Measurements from ENCODE around the gene ST6GALNAC4.

The ST6GALNAC4 gene

DNA sequence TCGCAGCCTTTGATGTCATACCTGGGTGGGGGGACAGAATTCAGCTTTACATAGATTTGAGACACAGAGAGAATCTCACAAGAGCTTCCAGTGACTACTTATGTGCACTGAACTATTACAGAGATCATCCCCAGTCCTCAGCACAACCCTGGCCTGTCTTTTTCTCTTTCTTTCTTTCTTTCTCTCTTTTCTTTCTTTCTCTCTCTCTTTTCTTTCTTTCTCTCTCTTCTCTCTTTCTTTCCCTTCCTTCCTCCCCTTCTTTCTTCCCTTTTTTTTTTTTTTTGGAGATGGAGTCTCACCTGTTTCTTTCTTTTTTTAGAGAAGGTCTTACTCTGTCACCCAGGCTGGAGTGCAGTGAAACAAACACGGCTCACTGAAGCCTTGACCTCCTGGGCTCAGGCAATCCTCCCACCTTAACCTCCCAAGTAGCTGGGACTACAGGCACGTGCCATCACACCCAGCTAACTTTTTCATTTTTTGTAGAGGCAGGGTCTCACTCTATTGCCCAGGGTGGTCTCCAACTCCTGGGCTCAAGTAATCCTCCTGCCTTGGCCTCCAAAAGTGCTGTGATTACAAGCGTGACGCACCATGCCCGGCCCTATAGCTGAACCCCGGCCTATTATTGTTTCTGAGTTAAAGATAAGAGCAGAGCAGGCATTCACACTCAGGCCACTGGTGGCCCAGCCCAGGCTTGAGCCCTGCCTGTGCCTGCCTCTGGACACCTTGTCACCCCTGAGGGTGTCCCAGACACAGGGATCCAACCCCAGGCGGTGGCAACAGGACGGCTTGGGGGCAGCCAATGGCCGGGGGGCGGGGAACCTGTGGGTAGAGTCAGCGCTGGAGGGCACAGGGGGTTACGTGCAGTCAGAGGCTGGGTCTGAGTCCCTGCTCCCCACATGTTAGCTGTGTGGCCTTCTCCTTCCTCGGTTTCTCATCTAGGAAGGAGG lies 9.4 kb upstream of the ST6GALNAC4 start:
- H3K4me3 ChIP-seq (ENCODE audit: severe bottlenecking), result peak overlapping the region; percentile 67
- peaks cover 21% of the 10 kb centered on the region for H3K4me1 ChIP-seq (ENCODE audit: insufficient read depth, poor library complexity, severe bottlenecking)
- TF ChIP-seq CTCF (IDR thresholded peaks at IDR 0.05; ENCODE audit: poor library complexity, severe bottlenecking), result no peak
- ATAC-seq (ENCODE audit: low read depth) (no peak), DNase-seq (ENCODE audit: low spot score) (no peak)
- H3K9me3 ChIP-seq (ENCODE audit: severe bottlenecking), result no peaks in the 10 kb centered on the region
- H3K27ac ChIP-seq (ENCODE audit: poor library complexity, severe bottlenecking), result no peak overlapping the region
- no peaks in the 10 kb centered on the region for H3K27me3 ChIP-seq (ENCODE audit: insufficient read depth, poor library complexity, severe bottlenecking)
- H3K36me3 ChIP-seq (ENCODE audit: low read depth), result no peaks in the 10 kb centered on the region

DNA sequence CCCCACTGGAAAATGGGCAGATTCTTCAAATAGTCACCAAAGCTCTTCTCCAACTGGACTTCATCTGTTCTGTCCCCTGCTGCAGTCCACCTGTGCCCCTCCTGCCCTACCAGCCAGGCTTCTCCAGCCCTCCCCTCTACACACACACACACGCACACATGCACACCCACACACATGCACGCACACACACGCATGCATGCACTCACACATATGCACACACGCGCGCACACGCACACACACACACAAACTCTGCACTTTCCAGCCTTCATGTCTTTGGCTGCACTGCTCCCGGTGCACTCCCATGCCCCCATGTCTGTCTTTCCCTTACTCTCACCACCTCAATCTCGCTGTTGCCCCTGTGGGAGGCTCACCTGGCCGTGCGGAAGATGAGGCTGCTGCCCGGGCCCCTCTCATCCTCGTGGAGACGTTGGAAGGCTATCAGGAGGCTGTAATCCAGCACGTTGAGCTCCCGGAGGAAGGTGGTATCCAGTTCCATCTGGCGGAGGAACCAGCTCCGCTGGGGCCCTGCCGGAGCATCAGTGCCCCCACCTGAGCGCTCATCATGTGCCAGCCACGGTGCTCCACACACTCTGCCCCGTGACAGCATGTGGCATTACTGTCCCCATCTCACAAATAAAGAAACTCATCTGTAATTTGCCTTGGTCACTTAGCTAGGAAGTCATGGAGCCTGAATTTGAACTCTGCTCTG lies 8.0 kb upstream of the ST6GALNAC4 start:
- DNase-seq (ENCODE audit: low spot score) (no peak), ATAC-seq (ENCODE audit: low read depth) (no peak)
- peak overlapping the region; percentile 59 for H3K27ac ChIP-seq (ENCODE audit: poor library complexity, severe bottlenecking)
- no peak overlapping the region for H3K4me3 ChIP-seq (ENCODE audit: severe bottlenecking)
- no peaks in the 10 kb centered on the region for H3K36me3 ChIP-seq (ENCODE audit: low read depth)
- no peak for TF ChIP-seq CTCF (IDR thresholded peaks at IDR 0.05; ENCODE audit: poor library complexity, severe bottlenecking)
- H3K4me1 ChIP-seq (ENCODE audit: insufficient read depth, poor library complexity, severe bottlenecking), result peaks cover 18% of the 10 kb centered on the region
- no peaks in the 10 kb centered on the region for H3K27me3 ChIP-seq (ENCODE audit: insufficient read depth, poor library complexity, severe bottlenecking)
- H3K9me3 ChIP-seq (ENCODE audit: severe bottlenecking), result no peaks in the 10 kb centered on the region

DNA sequence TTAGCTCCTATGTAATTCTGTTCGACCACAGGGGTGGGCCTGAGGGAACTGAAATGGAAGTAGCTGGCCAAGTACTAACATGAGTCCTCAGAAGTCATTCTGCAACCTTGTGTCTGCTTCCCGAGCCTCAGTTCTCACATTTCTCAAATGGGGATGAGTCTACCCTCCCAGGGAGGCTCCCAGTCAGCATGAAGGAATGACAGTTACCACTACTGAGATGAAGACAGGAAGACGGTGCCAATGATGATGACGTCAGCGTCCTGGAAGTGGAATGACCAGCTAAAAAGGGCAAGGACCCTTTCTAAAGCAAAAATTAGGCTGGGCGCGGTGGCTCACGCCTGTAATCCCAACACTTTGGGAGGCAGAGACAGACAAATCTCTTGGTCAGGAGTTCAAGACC lies 6.9 kb upstream of the ST6GALNAC4 start:
- Histone ChIP-seq H3K27ac (ENCODE audit: poor library complexity, severe bottlenecking) (peak overlapping the region; percentile 59), H3K4me3 (ENCODE audit: severe bottlenecking) (no peak overlapping the region), H3K36me3 (ENCODE audit: low read depth) (no peaks in the 10 kb centered on the region), H3K27me3 (ENCODE audit: insufficient read depth, poor library complexity, severe bottlenecking) (no peaks in the 10 kb centered on the region), H3K4me1 (ENCODE audit: insufficient read depth, poor library complexity, severe bottlenecking) (peaks cover 27% of the 10 kb centered on the region), H3K9me3 (ENCODE audit: severe bottlenecking) (no peaks in the 10 kb centered on the region)
- DNase-seq (ENCODE audit: low spot score) (no peak), ATAC-seq (ENCODE audit: low read depth) (peak; percentile 37)
- no peak for TF ChIP-seq CTCF (IDR thresholded peaks at IDR 0.05; ENCODE audit: poor library complexity, severe bottlenecking)

- Histone ChIP-seq H3K4me1 (ENCODE audit: insufficient read depth, poor library complexity, severe bottlenecking) (peaks cover 34% of the 10 kb centered on the region), H3K9me3 (ENCODE audit: severe bottlenecking) (no peaks in the 10 kb centered on the region), H3K27ac (ENCODE audit: poor library complexity, severe bottlenecking) (peak overlapping the region; percentile 59), H3K27me3 (ENCODE audit: insufficient read depth, poor library complexity, severe bottlenecking) (no peaks in the 10 kb centered on the region), H3K36me3 (ENCODE audit: low read depth) (no peaks in the 10 kb centered on the region), H3K4me3 (ENCODE audit: severe bottlenecking) (no peak overlapping the region)
- TF ChIP-seq CTCF (IDR thresholded peaks at IDR 0.05; ENCODE audit: poor library complexity, severe bottlenecking), result no peak
- no peak for DNase-seq (ENCODE audit: low spot score)
- no peak for ATAC-seq (ENCODE audit: low read depth)
Measured at GRCh38 chr9:127923046-127923445, 6.2 kb upstream of the ST6GALNAC4 start.

Measured in RWPE2 (cell line).